SK-N-SH treated with all-trans-retinoic acid at 6 μM for 48 hours (cell line): ENCODE results near the gene MYBPC1.

Source experiments
- ARNTL ChIP-seq: fragments of 450-650 bp; formaldehyde crosslinking; IDR thresholded peaks from 2 replicates; pipeline ENCODE4 v1.5.0; 2020; ENCODE audit warnings: low read depth, mild to moderate bottlenecking, moderate library complexity, borderline replicate concordance
- BACH2 ChIP-seq: fragments of 250-450 bp; sonication (Bioruptor Pico); IDR thresholded peaks from 2 replicates; pipeline ENCODE4 v1.9.0; 2021; ENCODE audit warnings: mild to moderate bottlenecking, borderline replicate concordance
- CSDC2 ChIP-seq: fragments of 250-450 bp; sonication (Bioruptor Pico); IDR thresholded peaks from 2 replicates; pipeline ENCODE4 v1.5.0; 2020; ENCODE audit warnings: mild to moderate bottlenecking, moderate library complexity
- PATZ1 ChIP-seq: fragments of 250-450 bp; sonication (Bioruptor Pico); IDR thresholded peaks from 2 replicates; pipeline ENCODE4 v1.8.0; 2020; ENCODE audit warnings: mild to moderate bottlenecking, moderate library complexity, borderline replicate concordance
- PPARA ChIP-seq: fragments of 250-450 bp; sonication (Bioruptor Pico); IDR thresholded peaks from 2 replicates; pipeline ENCODE4 v1.5.0; 2020; ENCODE audit warnings: mild to moderate bottlenecking, borderline replicate concordance
- RARB ChIP-seq: fragments of 250-450 bp; sonication (Bioruptor Pico); IDR thresholded peaks from 2 replicates; pipeline ENCODE4 v1.8.0; 2021; ENCODE audit warnings: mild to moderate bottlenecking, moderate library complexity
- ZC3H10 ChIP-seq: fragments of 250-450 bp; sonication (Bioruptor Pico); IDR thresholded peaks from 2 replicates; pipeline ENCODE4 v1.5.1; 2021; ENCODE audit warnings: mild to moderate bottlenecking, moderate library complexity
- ZFP3 ChIP-seq: fragments of 250-450 bp; sonication (Bioruptor Pico); IDR thresholded peaks from 2 replicates; pipeline ENCODE4 v1.5.0; 2020; ENCODE audit warnings: mild to moderate bottlenecking, moderate library complexity
- ZFP30 ChIP-seq: fragments of 450-650 bp; formaldehyde crosslinking; IDR thresholded peaks from 2 replicates; pipeline ENCODE4 v1.5.0; 2022; ENCODE audit warnings: mild to moderate bottlenecking, moderate library complexity
- ZNF565 ChIP-seq: fragments of 450-650 bp; formaldehyde crosslinking; conservative IDR thresholded peaks from 2 replicates; pipeline ENCODE4 v1.5.0; 2020; ENCODE audit warnings: low read depth, mild to moderate bottlenecking, moderate library complexity
- ZNF8 ChIP-seq: fragments of 450-650 bp; formaldehyde crosslinking; IDR thresholded peaks from 2 replicates; pipeline ENCODE4 v1.5.0; 2020; ENCODE audit warnings: mild to moderate bottlenecking, moderate library complexity

GRCh38 chr12:101720118-101720517 is 125.3 kb downstream of the MYBPC1 start:
- TF ChIP-seq PPARA, result no peak
- TF ChIP-seq RARB, result no peak
- TF ChIP-seq BACH2 (CRISPR knock-in tag), result no peak
- TF ChIP-seq ARNTL (CRISPR knock-in tag), result no peak
- TF ChIP-seq ZNF8 (CRISPR knock-in tag), result no peak
- no peak for TF ChIP-seq PATZ1
- TF ChIP-seq CSDC2 (CRISPR knock-in tag), result no peak
- TF ChIP-seq ZNF565 (CRISPR knock-in tag), result no peak
- no peak for TF ChIP-seq ZC3H10
- no peak for TF ChIP-seq ZFP3 (CRISPR knock-in tag)
- TF ChIP-seq ZFP30 (CRISPR knock-in tag), result no peak
